ENCODE results near the gene PSMB11. TPM values are rescaled to one million over a fixed set of nuclear protein-coding genes. Genes with fewer than 3 reads are reported as not detected.

The PSMB11 gene
- total and polyA plus RNA-seq, 10 of the 15 experiments (the other 5 are each of a cell fraction or from before 2014, with no cell fraction given) = not detected

DNA sequence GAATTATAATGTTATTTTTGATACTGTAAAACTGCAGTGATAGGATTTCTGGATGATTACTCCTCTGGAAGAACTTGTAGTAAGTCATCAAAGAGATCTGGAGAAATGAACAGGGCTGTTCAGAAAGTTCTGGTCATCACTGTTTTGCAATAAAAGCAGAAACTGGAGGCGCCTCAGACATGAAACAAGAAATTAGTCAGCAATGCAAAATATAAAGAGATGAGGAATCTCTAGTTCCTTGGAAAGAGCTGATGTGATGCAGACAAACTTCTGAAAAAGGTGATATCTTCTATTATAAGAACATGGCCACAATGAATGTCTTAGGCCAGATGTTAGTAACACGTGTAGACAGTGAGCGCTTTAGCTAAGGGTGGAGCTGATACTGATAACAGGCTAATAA is 43.4 kb downstream of the PSMB11 start:
- H2AFZ ChIP-seq (ENCODE audit: control insufficient read depth, low read depth, low read length) = no peak overlapping the region
- CTCF ChIA-PET = interaction anchor here (0.6 to 3.1 kb wide), 6 partner anchors 8 to 99 kb away, joined by 3 to 16 read pairs (median 5); partner anchors contain the start of gene ACIN1
- H3K4me1 ChIP-seq (ENCODE audit: control insufficient read depth, insufficient read depth, low read length) = no peaks in the 10 kb centered on the region
- RAD21 ChIA-PET (ENCODE audit: unreplicated experiment) = no interaction called here
- no TSS peak for BruUV-seq (replicated peaks)
- in situ Hi-C loops (cut with MboI) = no loop called here
- no peak overlapping the region for H3K9ac ChIP-seq (ENCODE audit: control insufficient read depth, insufficient read depth, low read length)
- H3K36me3 ChIP-seq (ENCODE audit: control insufficient read depth in 2 of 2, insufficient read depth in 2 of 2, low read length in 1 of 2) = peaks cover 9 to 41% of the 10 kb centered on the region in 2 experiments
- SMC1A ChIA-PET (ENCODE audit: uncharacterized antibody, unreplicated experiment) = interaction anchor here (0.6 to 1.3 kb wide), 4 partner anchors 9 to 17 kb away, joined by 3 to 4 read pairs (median 3); partner anchors contain the start of genes ACIN1 and C14orf119
- DNase-seq (ENCODE audit: low read depth, low spot score) (no peak), ATAC-seq (no peak), FAIRE-seq (no peak)
- H3K27me3 ChIP-seq (replicated peaks in 1 of 2; ENCODE audit: control insufficient read depth in 2 of 2, insufficient read depth in 2 of 2, low read length in 1 of 2) = no peaks in the 10 kb centered on the region
- intact Hi-C loops (cut with micrococcal nuclease; ENCODE audit: unreplicated experiment) = no loop called here
- WGBS (ENCODE audit: insufficient coverage, insufficient replicate concordance, low lambda C conversion rate, missing lambda C conversion rate) = 35% methylated on average over 3 of the region's 3 CpGs
- no peak overlapping the region for H3K4me3 ChIP-seq
- POLR2A ChIA-PET = interaction anchor here (0.6 to 1.3 kb wide), 2 partner anchors 9 to 93 kb away, joined by 6 to 7 read pairs; partner anchors contain the start of genes ACIN1 and C14orf119
- no peaks in the 10 kb centered on the region; the same call in 1 of the 2 replicates for H3K79me2 ChIP-seq (ENCODE audit: control insufficient read depth, insufficient read depth, low read length)
- H3K27ac ChIP-seq (ENCODE audit: control insufficient read depth, insufficient read depth) = no peak overlapping the region
- H3K4me2 ChIP-seq (ENCODE audit: control insufficient read depth, insufficient read depth) = no peak overlapping the region
- no peaks in the 10 kb centered on the region for H4K20me1 ChIP-seq (ENCODE audit: control insufficient read depth, insufficient read depth)
- TF ChIP-seq SUZ12 (IDR thresholded peaks at IDR 0.05; ENCODE audit: unreplicated experiment) (no peak), MXI1 (IDR thresholded peaks at IDR 0.05; ENCODE audit: low read depth, low read length) (no peak), POU2F2 (IDR thresholded peaks at IDR 0.05; ENCODE audit: borderline replicate concordance, low read depth, low read length) (no peak), TAF1 (IDR thresholded peaks at IDR 0.05; ENCODE audit: borderline replicate concordance, low read depth, low read length) (no peak), KLF5 (IDR thresholded peaks at IDR 0.05; ENCODE audit: partially characterized antibody) (no peak), RELA (IDR thresholded peaks at IDR 0.05; ENCODE audit: borderline replicate concordance, partially characterized antibody) (no peak), CHD4 (IDR thresholded peaks at IDR 0.05) (no peak), CBX3 (IDR thresholded peaks at IDR 0.05; ENCODE audit: borderline replicate concordance, low read depth) (no peak), POLR2AphosphoS2 (IDR thresholded peaks at IDR 0.05; ENCODE audit: low read depth, low read length) (no peak), CEBPB (IDR thresholded peaks at IDR 0.05; ENCODE audit: borderline replicate concordance in 1 of 2, low read depth in 2 of 2, low read length in 2 of 2) (no peak), NFIC (IDR thresholded peaks at IDR 0.05; ENCODE audit: low read depth, low read length) (no peak), ZNF24 (IDR thresholded peaks at IDR 0.05) (no peak), BRCA1 (IDR thresholded peaks at IDR 0.05; ENCODE audit: low read depth, low read length) (no peak), MYB (IDR thresholded peaks at IDR 0.05; ENCODE audit: borderline replicate concordance, low read depth, low read length) (no peak), IRF4 (IDR thresholded peaks at IDR 0.05; ENCODE audit: low read depth, low read length) (no peak)
- TF ChIP-seq, protein P1, sequence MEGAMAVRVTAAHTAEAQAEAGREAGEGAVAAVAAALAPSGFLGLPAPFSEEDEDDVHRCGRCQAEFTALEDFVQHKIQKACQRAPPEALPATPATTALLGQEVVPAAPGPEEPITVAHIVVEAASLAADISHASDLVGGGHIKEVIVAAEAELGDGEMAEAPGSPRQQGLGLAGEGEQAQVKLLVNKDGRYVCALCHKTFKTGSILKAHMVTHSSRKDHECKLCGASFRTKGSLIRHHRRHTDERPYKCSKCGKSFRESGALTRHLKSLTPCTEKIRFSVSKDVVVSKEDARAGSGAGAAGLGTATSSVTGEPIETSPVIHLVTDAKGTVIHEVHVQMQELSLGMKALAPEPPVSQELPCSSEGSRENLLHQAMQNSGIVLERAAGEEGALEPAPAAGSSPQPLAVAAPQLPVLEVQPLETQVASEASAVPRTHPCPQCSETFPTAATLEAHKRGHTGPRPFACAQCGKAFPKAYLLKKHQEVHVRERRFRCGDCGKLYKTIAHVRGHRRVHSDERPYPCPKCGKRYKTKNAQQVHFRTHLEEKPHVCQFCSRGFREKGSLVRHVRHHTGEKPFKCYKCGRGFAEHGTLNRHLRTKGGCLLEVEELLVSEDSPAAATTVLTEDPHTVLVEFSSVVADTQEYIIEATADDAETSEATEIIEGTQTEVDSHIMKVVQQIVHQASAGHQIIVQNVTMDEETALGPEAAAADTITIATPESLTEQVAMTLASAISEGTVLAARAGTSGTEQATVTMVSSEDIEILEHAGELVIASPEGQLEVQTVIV (IDR thresholded peaks at IDR 0.05; ENCODE audit: borderline replicate concordance, partially characterized antibody) = no peak
- TF ChIP-seq, protein P2, sequence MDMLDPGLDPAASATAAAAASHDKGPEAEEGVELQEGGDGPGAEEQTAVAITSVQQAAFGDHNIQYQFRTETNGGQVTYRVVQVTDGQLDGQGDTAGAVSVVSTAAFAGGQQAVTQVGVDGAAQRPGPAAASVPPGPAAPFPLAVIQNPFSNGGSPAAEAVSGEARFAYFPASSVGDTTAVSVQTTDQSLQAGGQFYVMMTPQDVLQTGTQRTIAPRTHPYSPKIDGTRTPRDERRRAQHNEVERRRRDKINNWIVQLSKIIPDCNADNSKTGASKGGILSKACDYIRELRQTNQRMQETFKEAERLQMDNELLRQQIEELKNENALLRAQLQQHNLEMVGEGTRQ (IDR thresholded peaks at IDR 0.05; ENCODE audit: borderline replicate concordance, low read depth, low read length) = no peak
- no peaks in the 10 kb centered on the region for H3K9me3 ChIP-seq (replicated peaks; ENCODE audit: control insufficient read depth, insufficient read depth, low read length)
